HG03354 (cell line): ENCODE data around the gene RPL36.

Experiments used
- ATAC-seq: cut with Tn5 transposase; IDR thresholded peaks from one replicate; pipeline ENCODE4 v1.9.1; 2021; ENCODE audit warnings: mild to moderate bottlenecking; ENCODE audit not compliant: unreplicated experiment, poor library complexity, severe bottlenecking

Gene RPL36

DNA sequence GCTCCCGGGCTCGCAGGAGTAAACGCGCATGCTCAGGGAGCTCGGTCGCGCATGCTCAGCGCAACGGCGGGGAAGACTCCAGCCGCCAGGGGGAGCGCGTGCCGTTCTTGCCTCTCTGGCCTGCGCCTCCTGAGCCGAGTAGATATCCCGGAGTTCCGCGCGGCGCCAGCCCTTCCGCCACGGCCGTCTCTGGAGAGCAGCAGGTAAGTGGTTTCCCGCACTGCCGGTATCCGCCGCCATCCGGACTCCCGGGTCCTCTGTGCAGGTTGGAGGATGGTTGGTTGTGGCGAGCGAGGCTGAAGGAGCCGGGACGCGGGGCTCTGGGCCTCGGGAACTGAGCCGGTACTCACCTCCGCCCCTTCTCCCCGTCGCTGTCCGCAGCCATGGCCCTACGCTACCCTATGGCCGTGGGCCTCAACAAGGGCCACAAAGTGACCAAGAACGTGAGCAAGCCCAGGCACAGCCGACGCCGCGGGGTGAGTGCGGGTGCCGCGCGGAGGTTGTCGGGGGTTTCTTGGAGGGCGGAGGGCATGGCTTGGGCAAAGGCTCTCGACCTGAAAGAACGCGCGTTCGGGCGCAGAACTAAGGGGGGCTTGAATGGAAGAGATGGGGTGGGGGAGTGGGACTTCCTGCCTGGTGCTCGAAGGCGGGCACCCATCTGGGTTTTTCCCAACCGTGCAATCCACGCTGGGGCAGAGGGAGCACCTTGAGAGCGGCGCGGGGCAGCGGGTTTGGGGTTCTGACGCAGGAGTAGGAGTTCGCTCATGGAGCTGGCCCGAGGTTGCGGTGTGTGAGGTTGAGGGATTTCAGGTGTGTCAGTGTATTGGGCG lies at the start of gene RPL36:
Gene RPL36, plus strand, starts transcription at position 171 of the 830 bp plus-strand sequence. Its CDS starts 213 bp downstream, at position 384.
- peak; percentile 50 for ATAC-seq

DNA sequence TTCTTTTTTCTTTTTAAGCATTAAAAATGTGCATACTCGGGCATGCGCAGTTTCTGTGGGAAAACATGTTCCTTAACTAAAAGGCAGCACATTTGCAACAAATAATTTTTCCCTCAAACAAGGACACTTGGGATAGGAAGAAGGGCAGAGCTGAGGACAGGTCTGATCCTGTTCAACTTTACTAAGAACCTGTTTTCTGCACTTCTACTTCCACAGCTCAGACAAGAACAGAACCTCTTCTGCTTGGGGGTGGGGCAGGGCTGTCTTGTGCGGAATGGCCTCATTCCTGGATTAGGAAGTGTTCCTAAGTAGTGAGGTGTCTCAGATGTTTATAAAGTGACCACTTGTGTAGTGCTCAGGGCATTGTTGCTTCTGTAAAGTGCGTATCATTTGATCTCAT lies 48.9 kb upstream of the RPL36 start:
- no peak for ATAC-seq

DNA sequence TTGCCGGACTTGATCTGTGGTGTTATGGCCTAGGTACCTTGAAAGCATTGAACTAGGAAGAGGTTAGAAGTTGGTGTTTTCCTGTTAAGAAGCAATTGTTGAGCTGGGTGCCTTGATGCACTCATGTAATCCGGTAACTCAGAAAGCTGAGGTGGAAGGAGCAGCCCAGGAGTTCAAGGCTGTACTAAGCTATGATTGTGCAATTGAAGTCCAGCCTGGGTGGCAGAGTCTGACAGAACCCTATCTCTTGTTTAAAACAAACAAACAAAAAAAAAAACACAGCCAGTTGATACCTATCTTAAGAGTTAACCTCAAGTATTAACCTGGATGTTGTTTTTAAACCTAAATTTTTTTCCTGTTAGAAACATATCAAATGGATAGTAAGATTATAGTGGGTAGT lies 47.9 kb upstream of the RPL36 start:
- ATAC-seq = no peak

DNA sequence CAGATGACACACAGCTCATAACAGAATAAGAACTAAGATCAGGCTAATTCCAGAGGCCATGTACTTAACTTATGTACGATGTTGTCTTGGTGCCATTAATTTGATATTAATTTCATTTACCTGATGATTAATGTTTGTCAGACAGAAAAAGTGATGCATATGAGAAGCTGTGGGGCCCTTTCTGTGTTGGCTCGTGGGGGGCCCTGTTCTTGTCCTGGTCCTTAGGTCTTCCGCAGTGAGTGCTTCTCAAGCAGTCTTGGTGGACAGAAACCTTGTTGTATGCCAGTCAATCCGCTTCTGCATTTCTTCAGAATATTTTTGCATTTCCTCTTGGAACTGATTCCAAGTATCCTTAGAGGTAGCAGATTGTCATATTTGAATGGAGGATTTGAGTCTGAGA lies 47.0 kb upstream of the RPL36 start:
- no peak for ATAC-seq

DNA sequence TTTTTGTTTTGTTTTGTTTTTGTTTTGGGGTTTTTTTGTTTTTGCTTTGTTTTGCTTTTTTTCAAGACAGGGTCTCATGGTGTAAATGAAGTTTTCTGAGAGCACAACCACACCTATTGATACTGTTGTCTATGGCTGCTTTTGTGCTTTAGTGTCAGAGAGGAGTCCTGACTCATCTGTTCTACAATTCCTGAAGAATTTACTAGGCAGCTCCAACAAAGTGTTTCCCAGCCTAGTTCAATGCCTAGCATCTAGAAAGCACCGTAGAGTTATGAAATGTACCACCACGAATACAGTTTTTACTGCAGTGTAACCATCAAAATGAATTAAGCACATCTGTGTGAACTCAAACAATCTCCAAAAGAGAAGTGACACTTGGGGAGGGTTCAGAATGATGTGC lies 46.1 kb upstream of the RPL36 start:
- ATAC-seq = no peak

DNA sequence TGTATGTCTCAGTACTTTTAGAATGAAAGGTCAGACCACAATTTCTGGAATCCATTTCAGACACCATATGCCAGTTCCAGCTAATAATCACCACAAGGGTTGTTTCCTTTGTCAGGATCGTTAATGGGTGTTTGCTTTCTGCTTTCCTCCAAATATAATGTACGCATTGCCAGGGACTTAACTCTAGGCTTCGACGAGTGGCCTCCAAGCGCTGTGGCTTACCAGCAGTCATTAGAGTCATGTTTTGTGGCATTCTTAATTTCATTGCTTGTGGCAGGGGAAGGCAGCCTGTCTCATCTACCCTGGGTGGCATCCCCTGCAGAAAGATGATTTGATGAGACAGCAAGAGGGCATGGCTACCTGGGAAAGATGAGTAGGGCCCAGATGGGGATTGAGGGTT lies 44.7 kb upstream of the RPL36 start:
- ATAC-seq = no peak

DNA sequence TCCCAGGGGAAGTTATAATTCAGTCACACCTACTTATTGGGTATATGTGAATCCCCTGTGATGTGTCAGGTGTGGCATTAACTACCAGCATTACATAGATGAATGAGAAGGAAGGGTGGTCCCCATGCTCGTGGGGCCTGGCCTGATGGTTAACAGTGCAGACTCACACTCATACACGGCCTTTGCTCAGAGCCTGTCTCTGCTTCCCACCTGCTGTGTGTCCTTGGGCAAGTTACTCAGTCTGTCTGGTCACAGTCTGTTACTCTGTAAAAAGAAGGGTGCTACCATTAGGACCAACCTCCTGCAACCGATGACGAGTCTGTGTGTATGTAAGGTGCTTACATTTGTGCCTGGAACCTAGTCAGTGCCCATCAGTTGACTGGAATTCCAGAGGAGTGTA lies 43.4 kb upstream of the RPL36 start:
- no peak for ATAC-seq

DNA sequence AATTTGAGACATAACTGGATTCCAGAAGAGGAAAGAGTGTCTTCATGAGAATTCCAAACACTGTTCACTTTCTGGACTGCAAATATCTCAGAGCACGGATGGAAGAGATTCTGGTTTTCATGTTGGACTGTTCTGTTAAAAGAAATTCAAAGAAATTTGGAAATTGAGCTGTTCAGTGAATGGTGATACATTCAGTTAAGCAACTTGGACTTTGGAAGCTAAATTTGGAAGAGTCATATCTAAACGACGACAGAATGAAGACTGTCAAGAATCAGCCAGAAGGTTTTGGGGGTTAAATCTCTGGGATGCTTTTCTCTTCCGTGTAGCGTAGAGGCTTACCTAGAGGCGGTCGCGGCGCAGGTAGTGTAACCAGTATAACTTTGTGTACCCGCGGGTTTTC lies 41.6 kb upstream of the RPL36 start:
- no peak for ATAC-seq

DNA sequence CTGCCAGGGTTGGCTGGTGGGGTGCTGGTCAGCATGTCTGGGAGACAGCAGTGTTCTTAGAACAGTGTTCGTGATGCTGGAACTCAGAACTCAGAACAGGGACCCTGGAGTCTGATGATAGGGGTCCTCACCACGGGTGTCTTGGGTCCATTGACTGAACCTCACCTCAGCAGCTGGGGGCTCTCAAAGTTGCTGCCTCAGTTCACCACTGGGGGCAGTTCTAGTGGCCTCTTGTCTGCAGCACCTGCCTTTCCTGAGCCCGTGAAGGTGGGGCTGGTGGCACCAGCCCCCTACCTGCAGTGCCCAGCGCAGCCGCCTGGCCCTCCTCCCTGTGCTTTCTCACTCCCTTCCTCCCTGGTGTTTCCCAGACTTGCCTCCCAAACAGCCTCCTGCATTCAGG lies 38.7 kb upstream of the RPL36 start:
- no peak for ATAC-seq

DNA sequence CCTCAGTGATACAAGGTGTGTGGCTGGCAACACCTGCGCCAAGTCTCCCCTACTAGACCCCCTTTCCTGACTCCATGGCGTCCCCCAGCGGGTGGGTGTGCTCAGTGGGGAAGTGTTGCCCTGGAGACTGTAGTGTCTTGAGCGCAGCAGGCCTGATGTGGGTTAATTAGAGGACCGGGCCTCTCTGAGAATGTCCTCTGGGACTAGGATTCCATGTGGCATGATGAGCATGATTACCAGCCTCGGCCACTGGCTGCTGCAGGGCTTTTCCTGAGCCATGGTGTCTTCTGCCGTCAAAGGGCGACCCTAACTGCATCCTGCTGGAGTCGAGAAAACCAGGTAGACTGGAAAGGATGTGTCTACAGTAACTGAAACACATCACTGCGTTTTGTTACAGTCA lies 37.8 kb upstream of the RPL36 start:
- ATAC-seq = no peak

DNA sequence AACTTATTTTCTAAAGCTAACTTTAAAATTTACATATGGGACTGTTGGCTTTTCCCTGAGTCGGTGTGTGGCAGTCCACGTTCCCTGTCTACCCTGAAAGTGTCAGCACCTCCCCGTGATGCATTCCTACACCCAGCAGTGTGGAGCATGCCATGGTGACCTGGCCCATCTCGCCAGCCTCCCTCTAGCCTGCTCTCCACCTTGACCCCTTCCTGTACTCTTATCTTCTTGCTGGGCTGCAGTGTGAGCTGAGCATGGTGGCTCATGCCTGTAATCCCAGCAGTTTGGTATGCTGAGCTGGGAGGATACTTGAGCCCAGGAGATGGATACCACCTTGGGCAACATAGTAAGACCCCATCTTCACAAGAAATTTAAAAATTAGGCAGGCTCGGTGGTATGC lies 35.2 kb upstream of the RPL36 start:
- no peak for ATAC-seq

DNA sequence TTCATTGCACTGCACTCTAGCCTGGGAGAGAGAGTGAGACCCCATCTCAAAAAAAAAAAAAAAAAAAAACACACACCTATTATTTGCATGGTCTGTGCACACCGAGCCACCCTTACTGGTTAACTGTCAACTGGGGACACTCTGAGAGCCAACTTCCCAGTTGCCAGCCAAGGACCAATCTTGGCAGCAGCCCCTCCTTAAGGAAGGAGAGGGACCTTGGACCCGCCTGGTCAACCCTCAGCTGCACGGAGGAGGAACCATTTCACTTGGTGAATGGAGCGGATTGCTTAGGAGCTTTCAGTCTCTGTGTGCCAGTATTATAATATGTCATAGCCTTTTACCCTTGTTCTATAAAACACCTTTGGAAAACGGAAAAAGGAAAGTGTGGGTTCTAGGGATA lies 34.7 kb upstream of the RPL36 start:
- ATAC-seq = no peak

DNA sequence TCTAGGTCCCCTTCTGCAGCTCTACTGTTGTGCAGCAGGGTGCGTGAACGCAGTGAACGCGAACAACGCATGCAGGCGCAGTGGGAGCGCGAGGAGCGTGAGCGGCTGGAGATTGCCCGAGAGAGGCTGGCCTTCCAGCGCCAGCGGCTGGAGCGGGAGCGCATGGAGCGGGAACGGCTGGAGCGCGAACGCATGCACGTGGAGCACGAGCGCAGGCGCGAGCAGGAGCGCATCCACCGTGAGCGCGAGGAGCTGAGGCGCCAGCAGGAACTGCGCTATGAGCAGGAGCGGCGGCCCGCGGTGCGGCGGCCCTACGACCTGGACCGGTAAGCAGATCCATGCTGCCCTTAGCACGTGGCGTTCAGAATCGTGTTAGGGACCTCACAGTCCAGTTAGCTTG lies 28.6 kb upstream of the RPL36 start:
- ATAC-seq = no peak

DNA sequence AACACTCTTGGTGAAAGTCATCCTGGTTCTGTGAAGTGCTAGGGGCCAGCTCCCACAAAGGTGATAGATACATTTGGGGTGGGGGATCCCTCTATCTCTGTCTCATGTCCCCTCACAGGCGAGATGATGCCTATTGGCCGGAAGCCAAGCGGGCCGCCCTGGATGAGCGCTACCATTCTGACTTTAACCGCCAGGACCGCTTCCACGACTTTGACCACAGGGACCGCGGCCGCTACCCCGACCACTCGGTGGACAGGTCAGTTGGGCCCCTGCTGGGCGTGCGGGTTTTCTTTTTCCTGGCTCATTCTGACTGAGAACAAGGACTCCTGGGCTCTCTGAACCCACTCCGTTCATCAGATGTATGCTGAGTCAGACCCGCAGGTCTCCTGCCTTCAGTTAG lies 26.2 kb upstream of the RPL36 start:
- ATAC-seq = no peak

DNA sequence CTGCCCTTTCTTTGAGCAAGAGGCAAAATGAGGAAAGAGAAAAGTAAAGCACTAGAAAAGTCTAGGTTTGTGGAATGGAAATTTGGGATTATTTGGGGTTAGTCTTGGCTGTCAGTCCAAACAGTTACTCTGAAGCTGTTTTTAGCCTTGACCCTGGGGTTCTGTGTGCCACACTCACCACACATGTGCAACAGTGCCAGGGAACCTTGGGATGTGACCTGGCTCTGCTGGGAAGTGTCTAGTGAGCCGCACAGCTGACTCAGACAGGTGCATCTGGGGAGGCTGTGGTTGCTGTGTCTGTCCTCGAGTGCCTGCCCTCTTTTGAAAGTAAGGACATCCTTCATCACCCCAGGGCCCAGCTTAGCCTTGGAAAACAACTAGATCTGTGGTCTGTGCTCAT lies 25.6 kb upstream of the RPL36 start:
- no peak for ATAC-seq

DNA sequence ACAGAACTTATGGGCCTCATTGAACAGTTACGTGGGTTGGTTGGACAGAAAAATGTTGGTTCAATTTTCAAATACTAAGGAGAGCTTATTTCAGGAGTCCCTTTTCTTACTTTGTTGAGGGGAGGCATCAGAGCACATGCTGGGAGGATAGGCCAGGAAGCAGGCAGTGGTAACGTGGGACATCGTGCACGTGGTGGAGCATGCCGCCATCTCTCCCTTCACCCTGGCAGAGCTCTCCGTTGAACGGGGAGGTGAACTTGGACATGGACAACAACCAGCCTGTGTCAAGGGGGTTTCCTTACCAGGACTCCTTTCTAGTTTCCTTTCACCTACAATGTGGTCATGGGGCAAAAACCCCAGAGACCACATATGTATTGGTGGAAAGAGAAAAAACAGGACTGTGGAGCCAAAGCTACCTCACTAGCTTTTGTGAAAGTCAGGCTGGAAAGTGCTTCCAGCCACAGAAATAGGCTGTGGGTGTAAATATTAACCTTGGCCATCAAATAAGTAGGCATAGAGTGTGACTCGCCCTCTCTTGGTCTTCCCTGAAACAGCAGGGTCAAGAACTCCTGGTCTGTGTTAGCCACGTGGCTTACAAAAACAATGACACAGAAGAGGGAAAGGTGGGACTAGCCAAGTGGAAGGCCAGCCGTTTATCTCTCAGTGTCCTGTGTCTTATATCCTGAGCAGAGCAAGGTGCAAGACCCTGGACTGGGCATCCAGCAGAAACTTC lies 24.1 kb upstream of the RPL36 start:
- ATAC-seq = no peak

DNA sequence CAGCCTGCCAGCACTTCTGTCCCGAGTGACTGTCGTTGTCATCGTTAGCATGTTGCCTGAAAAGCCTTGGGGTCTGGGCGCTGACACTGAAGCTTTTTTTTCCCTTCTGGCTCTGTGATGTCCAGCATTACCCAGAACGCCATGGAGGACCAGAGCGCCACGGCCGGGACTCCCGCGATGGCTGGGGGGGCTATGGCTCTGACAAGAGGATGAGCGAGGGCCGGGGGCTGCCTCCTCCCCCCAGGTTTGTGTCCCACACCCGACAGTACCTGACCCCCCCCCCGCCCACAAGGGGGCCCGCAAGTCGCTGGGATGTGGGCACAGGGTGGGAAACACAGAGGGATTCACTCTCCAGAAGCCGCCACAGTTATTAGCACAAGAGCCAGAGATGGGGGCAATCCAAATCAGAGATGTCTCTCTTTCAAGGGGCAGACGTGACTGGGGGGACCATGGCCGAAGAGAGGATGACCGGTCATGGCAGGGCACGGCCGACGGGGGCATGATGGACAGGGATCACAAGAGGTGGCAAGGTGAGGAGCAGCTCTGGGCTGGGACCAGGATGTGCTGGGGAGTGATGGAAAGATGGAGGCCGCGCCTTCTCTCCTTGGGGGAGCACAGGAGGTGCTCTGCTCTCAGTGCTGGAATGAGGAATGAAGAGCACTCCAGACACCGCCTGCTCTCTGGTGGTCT lies 23.0 kb upstream of the RPL36 start:
- ATAC-seq = no peak

DNA sequence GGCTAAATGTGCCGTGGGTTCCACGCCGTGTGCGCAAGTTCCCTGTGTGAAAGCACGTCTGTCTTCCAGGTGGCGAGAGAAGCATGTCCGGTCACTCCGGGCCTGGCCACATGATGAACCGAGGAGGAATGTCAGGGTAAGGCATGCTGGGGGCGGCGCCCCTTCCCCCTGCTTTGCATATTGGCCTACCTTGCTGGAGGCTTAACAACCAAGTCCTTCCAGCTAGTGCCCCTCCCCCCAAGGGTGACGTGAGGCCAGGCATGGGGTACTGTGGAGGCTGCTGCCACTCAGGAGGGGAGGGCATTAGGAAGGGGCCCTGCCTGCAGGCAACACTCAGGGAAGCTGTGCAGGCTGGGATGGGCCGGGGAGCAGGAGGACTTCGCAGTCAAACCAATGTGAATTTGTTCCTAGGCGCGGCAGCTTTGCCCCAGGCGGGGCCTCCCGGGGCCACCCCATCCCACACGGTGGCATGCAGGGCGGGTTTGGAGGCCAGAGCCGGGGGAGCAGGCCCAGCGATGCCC lies 22.3 kb upstream of the RPL36 start:
- no peak for ATAC-seq

DNA sequence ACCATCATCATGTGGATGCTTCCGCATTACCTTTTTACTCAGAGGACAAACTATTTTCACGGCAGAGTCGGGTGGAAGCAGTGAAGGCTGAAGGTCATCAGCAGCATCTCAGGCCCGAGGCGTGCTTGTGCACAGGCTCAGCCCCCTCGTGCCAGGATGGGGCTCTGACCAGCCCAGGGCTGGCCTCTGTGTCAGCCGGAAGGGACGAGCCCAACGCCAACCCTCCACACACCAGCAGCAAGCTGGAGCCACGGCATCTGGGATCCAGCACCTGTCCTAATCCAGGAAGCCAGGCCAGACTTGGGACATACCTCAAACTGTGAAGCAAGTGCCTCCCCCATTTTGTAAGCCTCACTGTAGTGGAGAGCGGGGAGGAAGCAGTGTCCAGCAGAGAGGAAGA lies 20.9 kb upstream of the RPL36 start:
- no peak for ATAC-seq

DNA sequence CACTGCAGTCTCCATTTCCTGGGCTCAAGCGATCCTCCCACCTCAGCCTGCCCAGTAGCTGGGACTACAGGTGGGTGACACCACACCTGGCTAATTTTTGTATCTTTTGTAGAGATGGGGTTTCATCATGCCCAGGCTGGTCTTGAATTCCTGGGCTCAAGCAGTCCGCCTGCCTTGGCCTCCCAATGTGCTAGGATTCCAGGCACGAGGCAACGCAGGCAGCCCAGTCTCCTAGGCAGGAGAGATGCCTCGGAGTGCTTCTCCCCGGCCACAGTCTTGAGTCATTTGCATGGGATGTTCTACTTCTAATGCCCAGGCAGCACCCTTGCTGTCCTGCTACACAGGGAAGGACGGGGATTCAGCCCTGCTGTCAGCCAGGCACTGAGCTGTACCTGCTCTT lies 18.5 kb upstream of the RPL36 start:
- ATAC-seq = no peak
